HEK293T (cell line): ENCODE data around the gene KIAA0930.
"Not testable (repeated sequence)": the region's sequence is repeated elsewhere in the genome, so short reads cannot be mapped to it uniquely, and the experiment has no call there.

Experiments used
- CTCF ChIA-PET: fragments of 350-600 bp; formaldehyde crosslinking; extraction: SDS; loops from one replicate; lab custom pipeline; 2021; ENCODE audit warnings: antibody characterized with exemption, inconsistent platforms; lab: Yijun Ruan, JAX
- POLR2A ChIA-PET: fragments of 350-600 bp; formaldehyde crosslinking; extraction: SDS; loops from one replicate; lab custom pipeline; 2020; ENCODE audit warnings: antibody characterized with exemption, inconsistent platforms; lab: Yijun Ruan, JAX
- DNase-seq: peaks from one replicate; pipeline ENCODE4 v3.0.0; 2012; ENCODE audit warnings: mixed read lengths; ENCODE audit errors: extremely low spot score
- ARNT ChIP-seq: fragments of 450-650 bp; IDR thresholded peaks from 2 replicates; pipeline ENCODE4 v1.6.1; 2017; ENCODE audit warnings: mild to moderate bottlenecking
- BHLHE40 ChIP-seq: fragments of 450-650 bp; IDR thresholded peaks from 2 replicates; pipeline ENCODE4 v1.6.1; 2016; ENCODE audit warnings: mild to moderate bottlenecking, moderate library complexity, borderline replicate concordance
- CTBP1 ChIP-seq: fragments of 450-650 bp; IDR thresholded peaks from 2 replicates; pipeline ENCODE4 v1.6.1; 2016; ENCODE audit warnings: borderline replicate concordance
- ELF4 ChIP-seq: fragments of 450-650 bp; IDR thresholded peaks from 2 replicates; pipeline ENCODE4 v1.6.1; 2017; ENCODE audit warnings: antibody characterized with exemption
- FOXA1 ChIP-seq: fragments of 450-650 bp; IDR thresholded peaks from 2 replicates; pipeline ENCODE4 v1.6.1; 2016; ENCODE audit warnings: mild to moderate bottlenecking
- FOXK2 ChIP-seq: fragments of 450-650 bp; IDR thresholded peaks from 2 replicates; pipeline ENCODE4 v1.6.1; 2016; ENCODE audit warnings: mild to moderate bottlenecking
- FOXM1 ChIP-seq: fragments of 450-650 bp; IDR thresholded peaks from 2 replicates; pipeline ENCODE4 v1.6.1; 2017; ENCODE audit warnings: mild to moderate bottlenecking, borderline replicate concordance
- HDGF ChIP-seq: fragments of 450-650 bp; IDR thresholded peaks from 2 replicates; pipeline ENCODE4 v1.6.1; 2017; ENCODE audit warnings: antibody characterized with exemption, borderline replicate concordance
- L3MBTL2 ChIP-seq: fragments of 450-650 bp; conservative IDR thresholded peaks from 2 replicates; pipeline ENCODE4 v1.6.1; 2016; ENCODE audit warnings: mild to moderate bottlenecking
- LEF1 ChIP-seq: fragments of 450-650 bp; IDR thresholded peaks from 2 replicates; pipeline ENCODE4 v1.6.1; 2017; ENCODE audit warnings: mild to moderate bottlenecking, borderline replicate concordance
- NFRKB ChIP-seq: fragments of 450-650 bp; IDR thresholded peaks from 2 replicates; pipeline ENCODE4 v1.6.1; 2016; ENCODE audit warnings: mild to moderate bottlenecking, moderate library complexity
- SP1 ChIP-seq: fragments of 450-650 bp; IDR thresholded peaks from 2 replicates; pipeline ENCODE4 v1.6.1; 2017
- SUZ12 ChIP-seq: fragments of 450-650 bp; IDR thresholded peaks from 2 replicates; pipeline ENCODE4 v1.6.1; 2016; ENCODE audit warnings: mild to moderate bottlenecking
- TARDBP ChIP-seq: fragments of 450-650 bp; IDR thresholded peaks from 2 replicates; pipeline ENCODE4 v1.6.1; 2016
- ZNF384 ChIP-seq: fragments of 450-650 bp; IDR thresholded peaks from 2 replicates; pipeline ENCODE4 v1.6.1; 2016
- TF ChIP-seq, protein P1 (sequence below): fragments of 450-650 bp; IDR thresholded peaks from 2 replicates; pipeline ENCODE4 v1.6.1; 2016

Gene KIAA0930

DNA sequence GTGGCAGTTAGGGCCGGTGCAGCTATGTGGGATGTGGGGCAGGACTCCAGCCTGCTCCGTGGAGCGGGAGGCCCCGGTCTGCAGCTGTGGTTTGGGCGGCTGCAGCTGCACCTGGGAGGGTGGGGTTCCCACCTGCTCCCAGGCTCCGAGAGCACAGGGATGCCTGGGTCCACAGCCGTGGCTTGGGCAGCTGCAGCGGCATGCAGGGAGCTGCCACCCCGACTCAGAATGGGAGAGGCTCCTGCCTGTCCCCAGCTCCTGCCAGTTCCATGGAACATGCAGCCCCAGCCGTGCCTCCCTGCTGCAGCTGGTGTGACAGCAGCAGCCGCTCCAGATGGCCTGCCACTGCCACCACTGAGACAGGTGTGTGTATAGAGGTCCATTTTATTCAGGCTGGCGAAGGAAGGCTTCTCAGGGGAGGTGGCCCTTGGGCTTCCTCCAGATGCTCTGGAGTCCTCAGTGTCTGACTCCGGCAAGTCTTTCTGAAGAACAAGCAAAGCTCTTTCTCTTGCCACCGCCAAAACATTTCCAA lies 22.3 kb upstream of the KIAA0930 start:
- CTCF ChIA-PET, result no interaction called here
- POLR2A ChIA-PET, result interaction anchor here (1.7 kb wide), 1 partner anchor 55 kb away, joined by 3 read pairs; no protein-coding TSS in a partner anchor
- no peak for TF ChIP-seq HDGF
- TF ChIP-seq CTBP1, result no peak
- TF ChIP-seq FOXK2, result no peak
- no peak for TF ChIP-seq ELF4
- TF ChIP-seq ARNT, result no peak
- TF ChIP-seq TARDBP, result no peak
- no peak for TF ChIP-seq SP1
- TF ChIP-seq FOXM1, result no peak
- TF ChIP-seq, protein P1, sequence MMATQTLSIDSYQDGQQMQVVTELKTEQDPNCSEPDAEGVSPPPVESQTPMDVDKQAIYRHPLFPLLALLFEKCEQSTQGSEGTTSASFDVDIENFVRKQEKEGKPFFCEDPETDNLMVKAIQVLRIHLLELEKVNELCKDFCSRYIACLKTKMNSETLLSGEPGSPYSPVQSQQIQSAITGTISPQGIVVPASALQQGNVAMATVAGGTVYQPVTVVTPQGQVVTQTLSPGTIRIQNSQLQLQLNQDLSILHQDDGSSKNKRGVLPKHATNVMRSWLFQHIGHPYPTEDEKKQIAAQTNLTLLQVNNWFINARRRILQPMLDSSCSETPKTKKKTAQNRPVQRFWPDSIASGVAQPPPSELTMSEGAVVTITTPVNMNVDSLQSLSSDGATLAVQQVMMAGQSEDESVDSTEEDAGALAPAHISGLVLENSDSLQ, result no peak
- TF ChIP-seq SUZ12, result no peak
- TF ChIP-seq ZNF384, result no peak
- TF ChIP-seq NFRKB, result no peak
- no peak for TF ChIP-seq FOXA1
- TF ChIP-seq LEF1, result no peak
- no peak for TF ChIP-seq L3MBTL2
- no peak for DNase-seq

DNA sequence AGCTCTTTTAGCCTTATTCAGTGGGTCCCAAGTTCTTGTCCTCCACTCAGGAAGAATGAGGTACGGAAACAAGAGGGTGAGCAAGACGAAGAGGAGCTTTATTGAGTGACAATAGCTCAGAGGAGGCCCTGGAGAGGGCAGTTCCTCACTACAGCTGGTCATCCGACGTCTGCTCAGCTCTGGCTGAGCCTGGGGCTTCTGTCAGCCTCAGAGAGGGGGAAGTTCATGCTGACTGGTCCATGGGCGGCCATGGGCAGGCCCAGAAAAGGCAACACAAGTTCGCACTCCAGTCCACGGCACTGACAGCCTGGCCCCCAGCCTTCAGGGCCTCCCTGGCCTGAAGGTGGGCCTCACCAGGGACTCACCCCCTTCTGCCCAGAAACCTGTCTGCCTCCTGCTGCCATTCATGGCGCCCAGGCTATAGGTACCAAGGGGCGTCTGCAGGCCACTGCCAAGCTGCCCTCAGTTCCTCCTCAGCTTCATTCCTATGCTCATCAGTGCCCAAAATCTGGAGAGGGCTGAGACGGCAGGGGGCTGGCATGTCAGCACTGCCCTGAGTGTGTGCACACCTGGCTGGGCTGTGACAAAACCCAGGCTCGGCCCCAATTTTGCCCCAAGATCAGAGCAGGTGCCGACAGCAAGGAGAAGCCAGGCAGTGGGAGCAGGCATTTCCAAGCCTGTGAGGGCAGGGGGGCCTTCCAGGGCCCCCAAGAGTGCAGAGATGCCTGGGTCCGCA lies 21.7 kb upstream of the KIAA0930 start:
- TF ChIP-seq FOXA1, result no peak
- TF ChIP-seq, protein P1, result no peak
- no peak for TF ChIP-seq SP1
- no peak for TF ChIP-seq ZNF384
- no peak for TF ChIP-seq ARNT
- no peak for TF ChIP-seq CTBP1
- TF ChIP-seq FOXM1, result no peak
- no peak for TF ChIP-seq LEF1
- TF ChIP-seq TARDBP, result no peak
- TF ChIP-seq HDGF, result no peak
- TF ChIP-seq ELF4, result no peak
- no peak for TF ChIP-seq FOXK2
- no peak for TF ChIP-seq BHLHE40
- no peak for TF ChIP-seq L3MBTL2
- TF ChIP-seq SUZ12, result no peak
- CTCF ChIA-PET, result no interaction called here
- POLR2A ChIA-PET, result no interaction called here
- no peak for DNase-seq

DNA sequence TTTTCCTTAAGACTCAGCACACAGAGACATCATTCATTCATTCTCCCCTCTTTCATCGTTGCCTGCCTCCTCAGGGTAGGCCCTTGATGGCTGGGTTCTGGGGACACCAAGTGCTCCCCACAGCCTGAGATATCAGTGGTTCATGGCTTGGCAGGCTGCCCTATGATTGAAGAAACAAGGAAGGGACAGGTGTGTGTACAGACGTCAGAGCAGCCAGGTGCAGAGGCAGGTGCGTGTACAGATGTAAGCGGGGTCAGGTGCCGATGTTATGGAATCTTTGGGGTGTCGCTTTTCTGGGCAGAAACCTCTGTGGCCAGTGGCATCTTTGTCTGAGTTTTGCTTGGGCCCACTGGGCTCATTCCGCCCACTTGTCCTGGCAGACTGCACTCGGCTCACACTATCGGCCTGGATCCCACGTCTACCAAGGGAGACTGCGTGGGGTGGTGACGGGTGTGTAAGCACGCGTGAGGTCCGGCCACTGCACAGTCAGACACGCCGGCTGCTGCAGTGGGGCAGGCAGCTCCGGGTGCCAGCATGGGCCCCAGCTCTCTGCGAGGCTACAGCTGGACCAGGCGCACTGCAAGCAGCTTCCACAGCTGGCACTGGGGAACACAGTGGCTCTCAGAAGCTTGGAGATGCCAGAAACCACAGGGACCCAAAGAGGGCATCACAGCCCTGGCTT lies 20.9 kb upstream of the KIAA0930 start:
- DNase-seq, result no peak
- ChIA-PET POLR2A (no interaction called here), CTCF (no interaction called here)
- TF ChIP-seq CTBP1 (no peak), SP1 (no peak), LEF1 (no peak), L3MBTL2 (no peak), ZNF384 (no peak), NFRKB (no peak), TARDBP (no peak), BHLHE40 (no peak)

DNA sequence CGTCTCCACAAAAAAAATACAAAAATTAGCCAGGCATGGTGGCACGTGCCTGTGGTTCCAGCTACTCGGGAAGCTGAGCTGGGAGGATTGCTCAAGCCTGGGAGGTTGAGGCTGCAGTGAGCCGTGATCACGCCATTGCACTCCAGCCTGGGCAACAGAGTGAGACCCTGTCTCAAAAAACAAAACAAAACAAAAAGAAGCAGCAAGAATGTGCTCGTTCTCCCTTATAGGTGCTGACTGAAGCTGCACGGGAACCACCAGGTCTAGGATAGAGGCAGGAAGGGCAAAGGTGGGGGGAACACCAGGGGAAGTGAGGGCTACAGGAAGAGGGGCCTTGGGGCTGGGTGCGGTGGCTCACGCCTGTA lies 19.7 kb upstream of the KIAA0930 start:
- DNase-seq, POLR2A ChIA-PET, CTCF ChIA-PET: not testable (repeated sequence)

DNA sequence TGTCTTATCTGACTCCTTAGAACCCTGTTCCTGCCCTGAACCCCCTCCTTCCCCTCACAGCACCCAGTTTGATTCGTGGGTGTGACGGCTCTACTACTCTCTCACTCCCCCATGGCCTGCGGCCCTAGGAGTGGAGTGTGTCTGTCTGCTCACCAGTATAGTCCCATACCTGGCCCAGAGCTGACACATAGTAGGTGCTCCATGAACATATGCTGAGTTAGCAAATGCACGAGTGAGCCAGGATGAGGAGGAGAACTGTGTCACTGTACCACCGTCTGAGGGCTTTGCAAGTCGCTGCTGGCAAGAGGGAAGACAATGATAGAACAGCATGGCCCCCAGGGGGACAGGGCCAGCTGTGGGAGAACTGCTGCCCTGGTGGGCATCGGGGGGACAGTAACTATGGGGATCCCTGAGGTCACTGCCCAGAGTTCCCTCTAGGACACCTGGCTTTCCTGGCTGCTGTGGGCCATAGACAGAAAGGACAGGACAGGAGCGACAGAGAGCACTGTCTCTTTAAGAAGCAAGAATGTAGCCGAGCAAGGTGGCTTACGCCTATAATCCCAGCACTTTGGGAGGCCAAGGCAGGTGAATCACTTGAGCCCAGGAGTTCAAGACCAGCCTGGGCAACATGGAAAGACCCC lies 19.2 kb upstream of the KIAA0930 start:
- ChIA-PET CTCF (no interaction called here), POLR2A (no interaction called here)
- no peak for TF ChIP-seq ZNF384
- no peak for TF ChIP-seq NFRKB
- TF ChIP-seq ARNT, result no peak
- no peak for TF ChIP-seq SUZ12
- TF ChIP-seq HDGF, result no peak
- TF ChIP-seq, protein P1, result no peak
- no peak for TF ChIP-seq LEF1
- no peak for TF ChIP-seq TARDBP
- TF ChIP-seq CTBP1, result no peak
- DNase-seq, result no peak

DNA sequence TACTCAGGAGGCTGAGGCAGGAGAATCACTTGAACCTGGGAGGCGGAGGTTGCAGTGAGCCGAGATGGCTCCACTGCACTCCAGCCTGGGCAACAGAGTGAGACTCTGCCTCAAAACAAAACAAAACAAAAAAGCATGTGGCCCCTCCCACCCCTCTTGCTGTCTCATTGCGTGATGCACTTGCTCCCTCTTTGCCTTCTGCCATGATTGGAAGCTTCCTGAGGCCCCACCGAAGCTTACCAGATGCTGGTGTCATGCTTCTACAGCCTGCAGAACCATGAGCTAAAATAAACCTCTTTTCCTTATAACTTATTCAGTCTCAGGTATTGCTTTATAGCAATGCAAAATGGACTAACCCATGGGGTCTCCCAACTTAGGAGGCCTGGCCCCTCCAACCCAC lies 17.2 kb upstream of the KIAA0930 start:
- DNase-seq, POLR2A ChIA-PET: not testable (repeated sequence)
- CTCF ChIA-PET, result interaction anchor here (0.7 kb wide), 1 partner anchor 17 kb away, joined by 3 read pairs; no protein-coding TSS in a partner anchor
